Parathyroid adenoma (tissue), 2 donors: ENCODE results near the gene ZSCAN23.
A peak's percentile ranks its signal among the peaks of the same experiment; 100 is the strongest.

Experiments used
- H2AFZ ChIP-seq: fragments of 300-600 bp; sonication (generic); one replicate; pipeline ENCODE4 v1.7.0; 2017; ENCODE audit warnings: antibody characterized with exemption, mild to moderate bottlenecking
- H3K27ac ChIP-seq: fragments of 300-600 bp; sonication (generic); one replicate; pipeline ENCODE4 v1.7.0; 2017
- H3K27me3 ChIP-seq: fragments of 300-600 bp; sonication (generic); one replicate; pipeline ENCODE4 v1.7.0; 2017; ENCODE audit warnings: low read length; ENCODE audit not compliant: control insufficient read depth, insufficient read depth
- H3K36me3 ChIP-seq: fragments of 300-600 bp; sonication (generic); one replicate; pipeline ENCODE4 v1.7.0; 2017; ENCODE audit warnings: low read length; ENCODE audit not compliant: control insufficient read depth, insufficient read depth
- H3K4me1 ChIP-seq: fragments of 300-600 bp; sonication (generic); one replicate; pipeline ENCODE4 v1.7.0; 2017; ENCODE audit warnings: control low read depth
- H3K4me2 ChIP-seq: fragments of 300-600 bp; sonication (generic); one replicate; pipeline ENCODE4 v1.7.0; 2017; ENCODE audit warnings: low read length
- H3K4me3 ChIP-seq: fragments of 300-600 bp; sonication (generic); one replicate; pipeline ENCODE4 v1.7.0; 2017; ENCODE audit warnings: low read depth, low read length
- H3K79me2 ChIP-seq: fragments of 300-600 bp; sonication (generic); one replicate; pipeline ENCODE4 v1.7.0; 2017; ENCODE audit warnings: control low read depth
- H3K9ac ChIP-seq: fragments of 300-600 bp; sonication (generic); one replicate; pipeline ENCODE4 v1.7.0; 2017; ENCODE audit warnings: mild to moderate bottlenecking
- H3K9me3 ChIP-seq: fragments of 300-600 bp; sonication (generic); one replicate; pipeline ENCODE4 v1.7.0; 2017; ENCODE audit warnings: low read length; ENCODE audit not compliant: control insufficient read depth
- CTCF ChIP-seq: fragments of 300-600 bp; sonication (generic); IDR thresholded peaks from one replicate; pipeline ENCODE4 v1.7.0; 2017; ENCODE audit warnings: antibody characterized with exemption, mild to moderate bottlenecking
- donor health status: primary hyperparathyroidism.

ZSCAN23 gene

GRCh38 chr6:28442586-28442985 lies 705 bp downstream of the ZSCAN23 start:
- Histone ChIP-seq H3K9me3 (no peaks in the 10 kb centered on the region), H3K4me1 (no peaks in the 10 kb centered on the region), H3K27me3 (no peaks in the 10 kb centered on the region), H2AFZ (peak overlapping the region; percentile 88), H3K9ac (no peak overlapping the region), H3K4me3 (peak overlapping the region; percentile 67), H3K36me3 (no peaks in the 10 kb centered on the region), H3K79me2 (no peaks in the 10 kb centered on the region), H3K4me2 (peak overlapping the region; percentile 72), H3K27ac (peak overlapping the region; percentile 67)
- no peak for TF ChIP-seq CTCF

GRCh38 chr6:28436404-28436803 lies 6.9 kb downstream of the ZSCAN23 start:
- Histone ChIP-seq H2AFZ (no peak overlapping the region), H3K4me2 (no peak overlapping the region), H3K27me3 (no peaks in the 10 kb centered on the region), H3K36me3 (no peaks in the 10 kb centered on the region), H3K4me1 (no peaks in the 10 kb centered on the region), H3K9me3 (no peaks in the 10 kb centered on the region), H3K4me3 (no peak overlapping the region), H3K9ac (no peak overlapping the region), H3K27ac (no peak overlapping the region), H3K79me2 (no peaks in the 10 kb centered on the region)
- no peak for TF ChIP-seq CTCF

- no peak for TF ChIP-seq CTCF
- H3K4me2 ChIP-seq, result no peak overlapping the region
- H3K36me3 ChIP-seq, result no peaks in the 10 kb centered on the region
- no peaks in the 10 kb centered on the region for H3K4me1 ChIP-seq
- H3K9ac ChIP-seq, result no peak overlapping the region
- H2AFZ ChIP-seq, result no peak overlapping the region
- no peaks in the 10 kb centered on the region for H3K27me3 ChIP-seq
- H3K4me3 ChIP-seq, result no peak overlapping the region
- no peaks in the 10 kb centered on the region for H3K79me2 ChIP-seq
- H3K9me3 ChIP-seq, result no peaks in the 10 kb centered on the region
- no peak overlapping the region for H3K27ac ChIP-seq
These were observed 10.2 kb downstream of the ZSCAN23 start for GRCh38 chr6:28433119-28433518.

GRCh38 chr6:28429781-28430180 lies 13.5 kb downstream of the ZSCAN23 start:
- Histone ChIP-seq H3K4me3 (no peak overlapping the region), H3K79me2 (no peaks in the 10 kb centered on the region), H3K27ac (no peak overlapping the region), H3K9ac (no peak overlapping the region), H3K4me2 (no peak overlapping the region), H3K9me3 (no peaks in the 10 kb centered on the region), H3K4me1 (no peaks in the 10 kb centered on the region), H2AFZ (no peak overlapping the region), H3K36me3 (no peaks in the 10 kb centered on the region), H3K27me3 (no peaks in the 10 kb centered on the region)
- TF ChIP-seq CTCF, result no peak

GRCh38 chr6:28425944-28426541 lies 17.2 kb downstream of the ZSCAN23 start:
- H3K4me1 ChIP-seq, result no peaks in the 10 kb centered on the region
- H3K36me3 ChIP-seq, result no peaks in the 10 kb centered on the region
- H3K4me2 ChIP-seq, result no peak overlapping the region
- H2AFZ ChIP-seq, result no peak overlapping the region
- H3K4me3 ChIP-seq, result no peak overlapping the region
- no peak overlapping the region for H3K9ac ChIP-seq
- TF ChIP-seq CTCF, result no peak
- no peaks in the 10 kb centered on the region for H3K9me3 ChIP-seq
- no peak overlapping the region for H3K27ac ChIP-seq
- no peaks in the 10 kb centered on the region for H3K79me2 ChIP-seq
- H3K27me3 ChIP-seq, result no peaks in the 10 kb centered on the region
